Stimulated activated naive CD4-positive, alpha-beta T cell treated with Interleukin-2 at 50 U/mL for 16 hours (primary cell): ENCODE results near the gene CTU1.

Source experiments
- DNase-seq: peaks from one replicate; lab custom pipeline; 2025; lab: John Stamatoyannopoulos, UW

The CTU1 gene

GRCh38 chr19:51103926-51104341, 4.3 kb downstream of the CTU1 start:
- no peak for DNase-seq

DNA sequence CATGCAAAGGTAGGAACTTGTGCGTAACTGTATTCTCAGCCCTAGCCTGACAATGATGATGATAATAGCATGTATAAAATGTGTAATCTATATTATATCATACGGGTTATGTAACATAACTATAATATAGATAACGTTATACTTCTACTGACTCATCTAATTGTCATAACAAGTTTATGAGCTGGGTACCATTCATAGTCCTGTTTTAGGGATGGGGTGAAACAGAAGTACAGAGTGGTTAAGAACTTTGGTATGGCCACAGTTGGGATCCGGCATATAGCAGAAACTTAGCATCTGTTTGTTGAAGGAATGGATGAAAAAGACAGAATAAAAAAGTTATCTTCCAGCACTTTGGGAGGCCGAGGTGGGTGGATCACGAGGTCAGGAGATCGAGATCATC, 5.2 kb downstream of the CTU1 start:
- no peak for DNase-seq

GRCh38 chr19:51101171-51101865, 6.9 kb downstream of the CTU1 start:
- no peak for DNase-seq

- no peak for DNase-seq
These were observed 7.6 kb downstream of the CTU1 start for GRCh38 chr19:51100601-51101000.

GRCh38 chr19:51099047-51099382, 9.2 kb downstream of the CTU1 start:
- DNase-seq, result no peak

DNA sequence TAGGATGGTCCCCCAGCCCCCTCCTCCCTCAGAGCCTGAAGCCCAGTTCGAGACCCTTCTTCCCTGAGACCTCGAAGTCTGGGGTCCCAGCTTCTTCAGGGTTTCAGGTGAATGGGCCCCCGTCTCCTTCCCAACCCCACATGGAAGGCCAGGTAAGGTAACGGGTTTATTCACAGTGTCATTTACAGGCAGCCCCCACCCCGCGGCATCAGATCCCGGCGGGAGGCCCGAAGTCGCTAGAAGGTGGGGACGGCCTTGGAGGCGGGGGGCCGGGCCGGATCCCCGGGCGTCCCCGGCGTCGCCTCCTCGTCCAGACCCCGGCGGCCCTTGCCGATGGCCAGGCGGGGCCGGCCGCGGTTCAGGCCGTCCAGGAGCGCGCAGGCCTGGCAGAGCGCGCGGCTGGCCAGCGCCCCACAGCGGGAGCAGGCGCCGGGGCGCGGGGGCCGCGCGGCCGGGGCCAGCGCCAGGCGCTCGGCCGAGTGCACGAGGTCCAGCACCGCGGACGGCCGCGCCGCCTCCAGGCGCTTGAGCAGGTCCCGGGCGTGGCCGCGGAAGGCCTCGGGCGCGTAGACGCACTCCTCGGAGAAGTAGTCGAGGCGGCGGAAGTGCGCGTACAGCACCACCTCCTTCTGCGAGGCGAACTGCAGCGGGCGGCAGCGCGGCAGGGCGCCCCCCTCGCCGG, 9.7 kb downstream of the CTU1 start:
- DNase-seq, result no peak

GRCh38 chr19:51097796-51098195, 10.4 kb downstream of the CTU1 start:
- DNase-seq, result no peak

GRCh38 chr19:51097166-51097738, 11.0 kb downstream of the CTU1 start:
- peak; percentile 58 for DNase-seq

DNA sequence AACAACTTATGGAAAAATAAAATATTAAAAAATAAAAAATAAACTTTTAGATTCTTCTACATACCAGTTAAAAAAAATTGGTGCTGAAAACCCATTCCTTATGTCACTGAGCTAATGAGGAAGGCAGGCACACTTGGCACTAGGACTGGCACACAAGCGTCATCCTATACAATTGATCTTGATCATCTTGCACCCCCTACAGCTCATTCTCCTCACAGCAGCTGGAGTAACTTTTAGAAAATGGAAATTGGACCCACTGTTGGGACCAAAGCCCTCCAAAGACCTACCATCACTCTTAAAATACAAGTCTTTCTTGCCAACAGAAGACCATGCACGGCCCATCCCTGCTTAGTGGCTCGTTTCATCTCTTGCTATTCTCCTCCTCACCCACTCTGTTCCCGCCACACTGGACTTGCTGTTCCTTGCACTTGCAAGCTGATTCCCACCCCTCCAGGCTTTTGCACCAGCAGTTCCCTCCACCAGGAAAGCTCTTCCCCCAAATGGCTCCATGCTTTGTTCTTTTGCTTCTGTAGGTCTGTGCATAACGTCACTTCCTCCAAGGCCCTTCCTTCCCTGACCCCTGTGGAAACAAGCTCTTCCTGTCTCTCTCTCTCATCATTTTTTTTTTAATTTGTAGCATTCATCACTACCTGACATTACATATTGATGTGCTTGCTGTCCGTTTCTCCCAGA, 11.6 kb downstream of the CTU1 start:
- DNase-seq, result no peak

DNA sequence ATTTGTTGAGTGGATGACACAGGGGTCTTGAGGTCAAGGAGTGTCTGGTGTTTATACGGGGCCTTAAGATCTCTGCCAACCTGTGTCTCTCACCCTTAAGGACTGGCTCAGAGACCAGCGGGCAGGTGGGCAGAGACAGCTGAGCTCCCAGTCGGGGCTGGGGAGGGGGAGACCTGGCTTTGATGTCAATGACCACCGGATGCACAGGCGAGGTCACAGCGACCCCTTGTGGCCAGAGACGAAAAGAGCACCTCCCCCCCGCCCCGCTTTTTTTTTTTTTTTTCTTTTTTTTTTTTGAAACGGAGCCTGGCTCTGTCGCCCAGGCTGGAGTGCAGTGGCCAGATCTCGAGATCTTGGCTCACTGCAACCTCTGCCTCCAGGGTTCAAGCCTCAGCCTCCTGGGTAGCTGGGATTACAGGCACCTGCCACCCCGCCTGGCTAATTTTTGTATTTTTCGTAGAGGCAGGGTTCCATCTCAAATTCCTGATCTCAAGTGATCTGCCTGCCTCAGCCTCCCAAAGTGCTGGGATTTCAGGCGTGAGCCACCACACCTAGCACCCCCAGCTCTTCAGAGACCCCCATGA, 13.4 kb downstream of the CTU1 start:
- DNase-seq, result no peak

GRCh38 chr19:51093510-51094345, 14.5 kb downstream of the CTU1 start:
- no peak for DNase-seq

GRCh38 chr19:51093101-51093500, 15.1 kb downstream of the CTU1 start:
- DNase-seq, result no peak

- no peak for DNase-seq
These were observed 16.0 kb downstream of the CTU1 start for GRCh38 chr19:51091895-51092873.

GRCh38 chr19:51091126-51091525, 17.1 kb downstream of the CTU1 start:
- no peak for DNase-seq

GRCh38 chr19:51090471-51090870, 17.7 kb downstream of the CTU1 start:
- DNase-seq, result no peak

DNA sequence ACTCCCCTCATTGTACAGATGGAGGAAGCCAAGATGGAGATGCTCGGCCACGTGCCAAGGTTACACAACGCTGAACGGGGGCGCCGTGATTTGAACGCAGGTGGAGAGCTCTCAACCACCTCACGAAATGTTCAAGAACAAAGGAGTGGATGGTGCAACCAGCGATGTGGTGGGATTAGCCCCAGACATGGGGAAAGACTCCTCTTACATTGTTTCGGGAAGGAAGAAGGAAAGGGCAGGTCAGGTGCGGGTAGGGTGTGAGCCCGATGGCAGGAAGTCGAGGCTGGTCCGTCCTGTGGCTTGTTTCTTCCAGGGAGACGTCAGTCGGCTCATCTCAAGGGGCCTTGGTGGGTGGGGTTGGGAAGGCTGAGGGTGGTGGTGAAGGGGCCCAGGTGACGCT, 18.4 kb downstream of the CTU1 start:
- no peak for DNase-seq

DNA sequence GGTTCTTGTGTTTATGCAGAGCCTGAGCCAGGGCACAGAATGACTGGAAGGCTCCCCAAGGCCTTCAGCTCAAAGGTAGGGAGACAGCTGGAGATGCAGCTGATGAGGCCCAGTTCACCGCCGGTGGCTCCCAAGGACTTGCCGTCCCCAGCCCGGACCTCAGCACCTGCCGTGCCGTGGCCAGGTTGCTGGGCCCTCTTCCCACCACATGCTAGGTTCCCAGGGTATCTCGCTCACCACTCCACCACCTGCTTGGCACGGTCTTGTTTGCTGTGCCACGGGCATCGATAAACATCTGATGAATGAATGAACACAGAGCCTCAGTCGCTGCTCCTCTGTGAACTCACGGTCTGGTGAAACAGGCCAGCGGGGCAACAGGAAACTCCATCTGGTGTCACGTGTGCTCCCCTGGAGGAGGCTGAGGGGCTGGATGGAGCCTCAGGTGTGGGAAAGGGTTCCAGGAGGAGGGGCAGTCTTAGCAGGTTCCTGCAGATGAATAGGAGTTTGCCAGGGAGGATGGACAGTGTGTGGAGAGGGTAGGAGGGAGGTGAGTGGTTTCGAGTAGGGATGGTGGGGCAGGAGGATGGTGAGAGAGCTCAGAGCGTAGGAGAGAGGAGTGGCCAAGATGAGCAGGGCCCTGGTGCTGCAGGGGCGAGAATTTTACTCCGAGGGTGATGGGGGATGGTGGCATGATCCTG, 21.9 kb downstream of the CTU1 start:
- no peak for DNase-seq

DNA sequence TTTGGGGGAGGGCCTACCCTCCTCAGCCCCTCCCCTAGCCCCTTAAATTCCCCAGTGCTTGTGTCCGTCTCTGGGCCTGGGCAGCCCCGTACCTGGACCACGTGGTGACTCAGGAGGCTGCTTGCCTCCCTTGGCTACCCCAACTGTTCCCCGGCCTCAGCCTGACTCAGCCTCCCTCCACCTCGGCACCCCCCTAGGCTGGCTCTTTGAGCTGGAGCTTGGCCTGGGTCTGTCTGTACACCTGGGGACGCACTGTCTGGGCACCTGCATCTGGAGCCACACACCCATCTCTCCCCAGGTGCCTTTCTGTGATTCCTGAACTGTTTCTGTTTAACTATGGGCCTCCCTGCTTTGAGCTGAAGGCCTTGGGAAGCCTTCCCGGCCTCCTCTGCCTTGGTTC, 23.7 kb downstream of the CTU1 start:
- DNase-seq, result no peak

- no peak for DNase-seq
These were observed 24.4 kb downstream of the CTU1 start for GRCh38 chr19:51083783-51084182.

DNA sequence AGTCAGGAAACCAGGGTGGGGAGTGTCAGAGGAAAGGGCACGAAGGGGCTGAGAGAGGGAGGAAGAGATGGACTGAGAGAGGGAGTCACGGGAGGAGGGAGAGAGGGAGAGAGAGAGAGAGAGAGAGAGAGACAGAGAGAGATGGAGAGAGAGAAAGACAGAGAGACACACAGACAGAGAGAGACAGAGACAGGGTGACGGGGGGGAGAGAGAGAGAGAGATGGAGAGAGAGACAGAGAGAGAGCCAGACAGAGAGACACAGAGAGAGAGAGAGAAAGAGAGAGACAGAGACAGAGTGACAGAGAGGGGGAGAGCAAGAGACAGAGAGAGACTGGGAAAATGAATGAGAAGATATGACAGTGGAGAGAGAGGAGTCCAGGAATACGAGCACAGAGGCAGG, 25.0 kb downstream of the CTU1 start:
- no peak for DNase-seq
